AG04449 (cell line): ENCODE results near the gene CDK5RAP2.

Source experiments
- CTCF ChIA-PET: fragments of 350-600 bp; formaldehyde crosslinking; extraction: SDS; loops from one replicate; lab custom pipeline; 2021; ENCODE audit warnings: antibody characterized with exemption; lab: Yijun Ruan, JAX
- POLR2A ChIA-PET: fragments of 400-600, 350-600 bp; formaldehyde crosslinking; extraction: SDS; loops from one replicate; lab custom pipeline; 2020; ENCODE audit warnings: antibody characterized with exemption, inconsistent platforms; lab: Yijun Ruan, JAX
- DNase-seq: peaks from one replicate; pipeline ENCODE4 v3.0.0-alpha.2; 2010; ENCODE audit warnings: low read depth, low spot score
- H3K4me3 ChIP-seq: 2 replicates; pipeline ENCODE4 v1.5.1; 2011; ENCODE audit warnings: low read depth, mild to moderate bottlenecking, control low read depth, low read length
- TF ChIP-seq, protein P1 (sequence below): IDR thresholded peaks from one replicate; pipeline ENCODE4 v1.5.1; 2011; ENCODE audit warnings: mild to moderate bottlenecking, moderate library complexity, low read length, control low read depth, inconsistent platforms; ENCODE audit not compliant: insufficient read depth; ENCODE audit errors: missing control alignments

The CDK5RAP2 gene

DNA sequence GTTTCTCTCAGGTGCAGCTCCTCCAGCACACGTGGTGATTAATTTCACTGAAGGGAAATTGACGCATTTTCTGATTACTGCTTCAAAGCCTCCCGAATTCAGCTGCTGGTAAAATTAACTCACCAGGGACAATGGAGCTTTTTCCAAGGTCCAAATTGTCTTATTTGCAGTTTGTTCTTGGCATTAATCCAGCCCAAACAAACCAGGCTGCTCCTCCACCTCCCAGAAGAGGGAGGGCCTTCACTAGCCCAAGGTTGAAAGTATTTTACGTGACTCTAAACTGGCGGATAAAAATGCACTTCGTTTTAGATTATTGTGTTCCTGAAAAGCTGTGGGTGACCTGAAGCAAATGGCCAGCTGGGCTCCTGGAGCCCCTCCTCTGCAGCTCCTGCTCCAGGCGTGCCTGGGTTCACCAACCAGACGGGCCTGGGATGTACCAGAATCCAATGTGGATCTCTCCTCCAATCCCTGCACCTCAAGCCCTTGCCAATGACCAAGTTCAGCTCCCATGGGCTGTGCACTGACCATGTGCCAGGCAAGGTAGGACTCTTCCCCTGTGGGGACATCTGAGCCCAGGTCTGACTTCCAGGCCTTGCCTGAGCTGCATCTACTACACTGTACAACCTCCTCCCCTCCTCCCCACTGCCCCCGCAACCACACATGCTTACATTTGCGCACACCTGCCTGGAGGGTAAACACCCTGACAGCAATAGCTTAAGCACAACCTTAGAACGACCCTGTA lies 193.4 kb downstream of the CDK5RAP2 start:
- POLR2A ChIA-PET = no interaction called here
- TF ChIP-seq, protein P1, sequence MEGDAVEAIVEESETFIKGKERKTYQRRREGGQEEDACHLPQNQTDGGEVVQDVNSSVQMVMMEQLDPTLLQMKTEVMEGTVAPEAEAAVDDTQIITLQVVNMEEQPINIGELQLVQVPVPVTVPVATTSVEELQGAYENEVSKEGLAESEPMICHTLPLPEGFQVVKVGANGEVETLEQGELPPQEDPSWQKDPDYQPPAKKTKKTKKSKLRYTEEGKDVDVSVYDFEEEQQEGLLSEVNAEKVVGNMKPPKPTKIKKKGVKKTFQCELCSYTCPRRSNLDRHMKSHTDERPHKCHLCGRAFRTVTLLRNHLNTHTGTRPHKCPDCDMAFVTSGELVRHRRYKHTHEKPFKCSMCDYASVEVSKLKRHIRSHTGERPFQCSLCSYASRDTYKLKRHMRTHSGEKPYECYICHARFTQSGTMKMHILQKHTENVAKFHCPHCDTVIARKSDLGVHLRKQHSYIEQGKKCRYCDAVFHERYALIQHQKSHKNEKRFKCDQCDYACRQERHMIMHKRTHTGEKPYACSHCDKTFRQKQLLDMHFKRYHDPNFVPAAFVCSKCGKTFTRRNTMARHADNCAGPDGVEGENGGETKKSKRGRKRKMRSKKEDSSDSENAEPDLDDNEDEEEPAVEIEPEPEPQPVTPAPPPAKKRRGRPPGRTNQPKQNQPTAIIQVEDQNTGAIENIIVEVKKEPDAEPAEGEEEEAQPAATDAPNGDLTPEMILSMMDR = no peak
- H3K4me3 ChIP-seq = no peak overlapping the region
- DNase-seq = no peak
- CTCF ChIA-PET = no interaction called here

DNA sequence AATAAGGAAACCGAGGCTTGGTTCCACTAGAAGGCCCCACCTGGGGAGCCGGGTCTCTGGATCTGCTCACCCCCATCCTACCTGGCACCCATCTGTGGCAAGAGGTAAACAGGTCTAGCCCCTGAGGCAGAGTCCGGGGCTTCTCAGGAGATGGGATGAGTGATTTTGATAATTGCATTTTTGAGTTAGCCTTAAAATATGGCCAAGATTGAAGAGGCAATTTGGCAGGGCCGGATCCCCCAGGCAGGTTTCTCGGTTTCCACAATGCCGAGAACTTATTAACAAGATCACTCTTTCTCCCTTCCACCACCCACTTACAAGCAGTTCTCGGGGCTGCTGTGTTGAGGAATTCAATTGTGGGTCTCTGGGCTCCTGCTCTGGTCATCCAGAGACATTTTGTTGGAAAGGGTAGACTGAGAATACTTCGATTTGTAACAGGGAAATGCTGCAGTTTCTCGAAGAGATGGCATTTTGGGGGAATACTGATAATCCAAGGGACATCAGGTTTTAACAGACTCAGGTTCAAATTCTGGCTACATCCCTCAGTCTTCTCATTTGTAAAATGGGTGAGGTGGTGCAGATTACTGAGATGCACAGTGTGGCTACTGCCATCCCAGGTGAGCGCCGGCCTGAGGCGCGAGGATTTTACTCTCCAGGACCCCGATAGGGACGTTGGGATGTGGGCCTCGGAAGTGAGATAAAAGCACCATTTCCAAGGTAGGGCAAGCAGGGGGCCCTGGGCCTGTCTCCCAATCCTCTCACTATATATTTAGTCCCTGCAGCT lies 194.2 kb downstream of the CDK5RAP2 start:
- no peak for DNase-seq
- TF ChIP-seq, protein P1 = no peak
- no peak overlapping the region for H3K4me3 ChIP-seq
- ChIA-PET POLR2A (no interaction called here), CTCF (no interaction called here)

DNA sequence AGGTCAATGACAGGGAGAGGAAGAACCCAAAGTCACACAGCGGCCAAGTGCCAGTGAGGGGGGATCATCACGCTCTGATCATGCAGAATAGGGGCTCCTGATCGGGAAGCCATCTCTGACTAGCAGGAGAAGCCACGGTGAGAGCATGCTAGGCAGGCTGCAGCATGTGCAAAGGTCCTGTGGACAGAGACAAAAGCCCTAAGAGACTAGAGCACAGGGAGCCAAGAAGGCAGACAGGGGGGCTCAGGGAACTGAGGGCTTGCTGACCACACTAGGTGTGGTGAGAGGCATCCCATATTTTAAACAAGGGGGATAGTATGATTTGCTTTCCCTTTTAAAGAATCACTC lies 195.1 kb downstream of the CDK5RAP2 start:
- no peak overlapping the region for H3K4me3 ChIP-seq
- no peak for DNase-seq
- TF ChIP-seq, protein P1 = no peak
- ChIA-PET CTCF (no interaction called here), POLR2A (no interaction called here)

DNA sequence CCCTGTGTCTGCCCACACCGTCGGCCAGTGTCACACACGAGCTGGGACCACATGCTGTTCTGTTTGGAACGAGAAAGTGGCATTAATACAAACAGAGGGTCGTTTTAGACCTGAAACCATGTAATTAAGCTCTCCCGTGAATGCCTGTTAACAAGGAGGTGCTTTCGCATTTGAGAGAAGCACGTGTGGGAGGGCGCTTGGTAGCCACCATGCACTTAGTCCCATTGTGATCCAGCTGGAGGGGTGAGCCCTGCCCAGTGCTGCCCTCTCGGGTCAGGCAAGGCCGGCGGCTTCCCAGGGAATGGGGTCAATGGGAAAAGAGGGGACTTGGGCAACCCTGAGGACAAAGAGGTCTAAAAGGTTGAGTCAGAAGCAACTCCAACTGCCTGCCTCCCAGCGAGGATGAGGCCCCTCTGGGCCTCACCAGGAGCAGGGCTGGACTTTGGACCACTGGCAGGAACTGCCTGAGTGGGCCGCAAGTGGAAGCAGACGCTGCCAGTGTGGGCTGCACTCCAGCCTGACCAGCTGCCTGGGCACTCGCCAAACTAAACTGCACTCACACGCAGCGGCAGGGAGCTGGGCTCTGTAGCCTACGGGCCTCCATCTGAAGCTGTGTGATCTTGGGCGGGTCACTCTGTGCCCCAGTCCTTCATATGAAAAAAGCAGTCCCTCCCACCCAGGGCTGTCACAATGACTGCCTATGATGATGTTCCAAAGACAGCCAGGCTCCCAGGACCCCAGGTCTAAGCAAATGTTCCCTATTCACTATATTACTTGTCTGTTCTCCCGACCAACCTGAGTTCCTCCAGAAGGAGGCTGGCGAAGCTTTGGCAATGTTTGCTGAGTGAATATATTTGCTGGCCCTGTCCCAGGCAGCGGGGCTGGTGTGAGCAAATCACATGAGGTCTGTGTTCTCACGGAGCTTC lies 195.7 kb downstream of the CDK5RAP2 start:
- TF ChIP-seq, protein P1 = no peak
- H3K4me3 ChIP-seq = no peak overlapping the region
- CTCF ChIA-PET = interaction anchor here (0.9 kb wide), 1 partner anchor 93 kb away, joined by 3 read pairs; no protein-coding TSS in a partner anchor
- no peak for DNase-seq
- POLR2A ChIA-PET = no interaction called here

DNA sequence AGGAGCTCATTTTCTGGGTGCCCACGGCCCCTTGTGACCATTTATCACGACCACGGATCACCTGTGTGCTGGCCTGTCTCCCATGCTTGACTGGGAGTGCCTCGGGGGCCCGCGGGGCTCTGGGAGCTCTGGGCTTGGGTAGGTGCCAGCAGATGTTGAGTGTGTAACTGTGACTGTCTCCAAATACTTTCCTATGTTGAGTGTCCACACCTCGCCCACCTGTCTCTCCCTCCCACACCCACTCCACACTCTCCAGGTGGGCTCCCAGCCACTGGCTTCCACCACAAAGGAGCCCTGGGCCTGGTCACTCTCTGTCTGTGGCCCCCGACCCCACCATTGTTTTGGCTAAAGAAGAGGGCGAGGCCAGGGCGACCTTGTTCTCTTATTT lies 196.4 kb downstream of the CDK5RAP2 start:
- H3K4me3 ChIP-seq = no peak overlapping the region
- DNase-seq = no peak
- TF ChIP-seq, protein P1 = no peak
- ChIA-PET POLR2A (no interaction called here), CTCF (interaction anchor here (0.7 to 0.9 kb wide), 2 partner anchors 13 to 93 kb away, joined by 3 to 4 read pairs; no protein-coding TSS in a partner anchor)
